SK-MEL-5 (cell line): ENCODE data around the gene REEP6. TPM values are rescaled to one million over a fixed set of nuclear protein-coding genes. Genes with fewer than 3 reads are reported as not detected.
A peak's percentile ranks its signal among the peaks of the same experiment; 100 is the strongest.
"Not testable (repeated sequence)": the region's sequence is repeated elsewhere in the genome, so short reads cannot be mapped to it uniquely, and the experiment has no call there.

Experiments used
- DNase-seq: peaks from one replicate; pipeline ENCODE4 v3.0.0-alpha.2; 2016; ENCODE audit warnings: low read depth, low spot score
- in situ Hi-C: cut with HindIII; loops from 2 replicates; pipeline ENCODE4 v1.10.0; 2016; ENCODE audit warnings: low sequenced_read_pairs, high pct_unique_total_duplicates, low pct_unique_long_range_greater_than_20kb
- total RNA-seq: library from RNA; depleted of rRNA; stranded (reverse); fragments of >200 nt; shearing (Covaris generic); gene quantifications from 2 replicates; pipeline ENCODE4 v1.2.3, GENCODE V29; 2014

The REEP6 gene
- total RNA-seq, 1 experiment from 2014 or later, result 3.2 TPM

DNA sequence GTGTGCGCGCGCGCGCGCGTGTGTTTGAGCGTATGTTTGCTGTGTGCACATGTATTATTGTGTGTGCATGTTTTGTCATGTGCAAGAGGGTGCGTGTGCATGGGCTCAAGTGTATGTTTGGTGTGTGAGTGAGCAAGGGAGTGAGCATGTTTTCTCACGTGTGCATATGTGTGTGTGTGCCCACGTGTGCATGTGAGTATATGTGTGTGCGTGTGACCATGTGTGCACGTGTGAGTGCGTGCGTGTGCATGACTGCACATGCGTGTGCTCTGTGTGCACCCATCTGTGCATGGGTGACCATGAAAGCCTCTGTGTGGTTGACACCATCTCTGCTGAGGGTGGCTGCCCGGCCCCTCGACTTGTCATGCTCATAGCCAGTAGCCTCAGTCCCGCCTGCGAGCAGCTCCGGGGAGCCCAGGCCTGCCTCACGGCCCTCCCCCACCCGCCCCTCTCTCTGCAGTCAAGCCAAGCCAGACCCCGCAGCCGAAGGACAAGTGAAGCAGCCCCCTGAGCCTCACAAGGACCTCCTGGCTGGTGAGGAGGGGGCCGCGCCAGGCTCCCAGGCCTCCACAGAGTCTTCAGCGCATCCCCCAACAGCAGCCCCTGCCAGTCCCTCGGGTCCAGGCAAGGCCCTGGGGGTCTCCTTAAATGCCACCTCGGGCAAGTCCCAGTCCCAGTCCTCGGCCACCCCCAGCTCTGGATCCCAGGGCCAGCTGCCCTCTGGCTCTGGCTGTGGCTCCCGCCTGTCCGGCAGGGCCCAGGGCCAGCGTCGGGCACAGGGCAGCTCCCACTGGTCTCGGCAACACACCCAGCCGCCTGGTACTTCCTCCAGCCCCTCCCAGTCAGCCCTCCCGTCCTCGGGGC is 6.0 kb downstream of the REEP6 start:
- in situ Hi-C loops, result no loop called here

DNA sequence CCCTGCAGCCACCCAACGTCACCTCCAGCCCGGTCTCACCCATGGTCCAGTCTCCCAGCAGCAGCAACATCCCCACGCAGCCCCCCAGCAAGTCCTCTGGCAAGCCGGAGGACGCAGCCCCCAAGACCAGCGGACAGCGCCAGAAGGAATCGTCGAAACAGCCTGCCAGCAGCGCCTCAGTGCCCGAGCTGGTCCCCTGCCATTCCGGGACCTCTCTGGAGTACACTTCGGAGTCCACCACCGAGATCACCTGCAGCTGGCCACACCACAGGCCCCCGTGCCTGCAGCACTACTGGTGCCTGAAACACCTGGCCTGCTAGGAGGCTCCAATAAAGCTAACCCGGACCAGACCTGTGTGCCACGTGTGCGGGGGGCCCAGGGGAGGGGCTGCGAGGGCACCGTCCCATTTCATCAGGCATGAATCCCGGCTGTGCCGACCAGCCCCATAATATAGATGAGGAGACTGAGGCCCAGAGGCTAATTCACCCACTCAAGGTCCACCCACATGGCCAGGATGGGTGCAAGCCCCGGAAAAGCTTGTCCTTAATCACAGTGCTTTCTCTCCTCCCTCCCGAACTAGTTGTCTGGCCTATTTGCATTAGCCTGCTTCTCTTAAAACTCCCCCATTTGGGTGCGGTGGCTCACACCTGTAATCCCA is 6.7 kb downstream of the REEP6 start:
- in situ Hi-C loops, result no loop called here
- no peak for DNase-seq

More for the DNA sequence above, 6.0 kb downstream of the REEP6 start:
- DNase-seq, result no peak

DNA sequence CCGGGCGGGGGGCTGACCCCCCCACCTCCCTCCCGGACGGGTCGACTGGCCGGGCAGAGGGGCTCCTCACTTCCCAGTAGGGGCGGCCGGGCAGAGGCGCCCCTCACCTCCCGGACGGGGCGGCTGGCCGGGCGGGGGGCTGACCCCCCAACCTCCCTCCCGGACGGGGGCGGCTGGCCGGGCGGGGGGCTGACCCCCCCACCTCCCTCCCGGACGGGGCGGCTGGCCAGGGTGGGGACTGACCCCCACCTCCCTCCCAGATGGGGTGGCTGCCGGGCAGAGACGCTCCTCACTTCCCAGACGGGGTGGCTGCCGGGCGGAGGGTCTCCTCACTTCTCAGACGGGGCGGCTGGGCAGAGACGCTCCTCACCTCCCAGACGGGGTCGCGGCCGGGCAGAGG is 8.2 kb downstream of the REEP6 start:
- DNase-seq, in situ Hi-C loops: not testable (repeated sequence)

DNA sequence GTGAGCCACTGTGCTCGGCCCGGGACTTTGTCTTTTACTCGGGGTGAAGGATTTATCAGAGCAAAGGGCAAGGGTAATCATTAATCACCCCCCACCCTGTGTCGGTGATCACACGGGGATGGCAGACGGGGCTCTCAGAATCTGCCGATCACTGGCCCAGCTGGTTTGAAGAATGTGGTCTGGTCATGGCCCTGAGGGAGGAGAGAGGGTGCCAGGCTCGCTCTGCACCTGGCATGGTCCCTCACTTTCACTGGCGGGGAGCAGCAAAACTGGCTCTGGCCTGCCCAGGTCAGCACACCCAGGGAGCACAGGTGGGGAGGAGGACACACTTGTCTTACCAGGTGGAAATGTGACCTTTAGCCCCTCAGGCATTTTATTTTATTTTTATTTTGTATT is 10.2 kb downstream of the REEP6 start:
- in situ Hi-C loops, result no loop called here

DNA sequence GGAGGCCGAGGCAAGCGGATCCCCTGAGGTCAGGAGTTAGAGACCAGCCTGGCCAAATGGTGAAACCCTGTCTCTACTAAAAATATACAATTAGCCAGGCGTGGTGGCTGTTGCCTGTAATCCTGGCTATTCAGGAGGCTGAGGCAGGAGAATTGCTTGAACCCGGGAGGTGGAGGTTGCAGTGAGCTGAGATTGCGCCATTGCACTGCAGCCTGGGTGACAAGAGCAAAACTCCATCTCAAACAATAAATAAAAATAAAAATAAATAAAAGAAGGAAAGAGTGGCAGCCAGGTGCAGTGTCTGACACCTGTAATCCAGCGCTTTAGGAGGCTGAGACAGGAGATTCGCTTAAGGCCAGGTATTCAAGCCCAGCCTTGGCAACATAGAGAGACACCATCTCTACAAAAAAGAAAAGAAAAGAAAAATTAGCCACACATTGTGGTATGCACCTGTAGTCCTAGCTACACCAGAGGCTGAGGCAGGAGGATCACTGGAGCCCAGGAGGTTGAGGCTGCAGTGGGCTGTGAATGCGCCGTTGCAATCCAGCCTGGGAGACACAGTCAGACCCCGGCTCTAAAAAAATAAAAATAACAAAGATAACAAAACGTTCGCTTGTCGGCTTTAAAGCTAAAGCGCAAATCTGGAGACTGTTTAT is 11.6 kb downstream of the REEP6 start:
- in situ Hi-C loops, result no loop called here
- DNase-seq, result no peak

More for the DNA sequence above, 10.2 kb downstream of the REEP6 start:
- DNase-seq, result no peak

DNA sequence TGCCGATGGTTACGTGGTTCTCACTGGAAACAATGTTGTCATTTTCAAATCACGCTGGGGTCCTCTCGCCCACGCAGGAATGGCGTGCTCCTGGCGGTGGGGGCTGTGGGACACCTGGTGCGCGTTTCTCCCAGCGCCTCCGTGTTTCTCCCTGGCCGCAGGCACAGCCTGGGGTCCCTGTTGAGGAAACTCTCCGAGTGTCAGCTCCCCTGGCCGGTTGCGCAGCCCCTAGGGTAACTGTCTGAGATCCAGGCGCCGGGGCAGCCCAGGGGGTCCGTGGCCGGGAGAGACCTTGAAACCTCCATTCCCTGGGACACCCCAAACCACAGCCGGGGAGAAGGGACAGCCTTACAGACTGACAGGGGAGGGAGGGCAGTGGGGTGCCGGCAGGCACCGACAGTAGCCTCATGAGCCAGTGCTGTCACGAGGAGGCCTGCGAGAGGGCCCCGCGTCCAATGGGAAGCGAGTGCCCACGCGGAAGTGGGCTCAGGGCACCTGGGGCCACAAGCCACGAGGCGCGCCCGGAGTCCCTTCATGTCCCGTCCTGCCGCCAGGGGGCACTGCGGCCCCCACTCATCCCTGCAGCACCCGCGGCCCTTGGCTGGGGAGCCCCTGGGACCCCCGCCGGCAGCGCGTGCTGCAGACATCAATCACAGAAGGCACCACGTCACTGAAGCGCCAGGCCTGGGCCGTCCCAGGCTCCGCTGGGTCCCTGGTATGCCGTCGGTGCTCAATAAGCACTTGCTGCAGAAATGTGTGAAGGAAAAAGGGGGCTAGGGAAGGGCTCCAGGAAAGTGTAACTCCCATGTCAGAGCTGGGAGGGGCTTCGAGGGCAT is 12.3 kb downstream of the REEP6 start:
- in situ Hi-C loops, result no loop called here
- peak; percentile 45 for DNase-seq

- in situ Hi-C loops, result no loop called here
- no peak for DNase-seq
Observed at GRCh38 chr19:1503925-1504773, 13.2 kb downstream of the REEP6 start.

DNA sequence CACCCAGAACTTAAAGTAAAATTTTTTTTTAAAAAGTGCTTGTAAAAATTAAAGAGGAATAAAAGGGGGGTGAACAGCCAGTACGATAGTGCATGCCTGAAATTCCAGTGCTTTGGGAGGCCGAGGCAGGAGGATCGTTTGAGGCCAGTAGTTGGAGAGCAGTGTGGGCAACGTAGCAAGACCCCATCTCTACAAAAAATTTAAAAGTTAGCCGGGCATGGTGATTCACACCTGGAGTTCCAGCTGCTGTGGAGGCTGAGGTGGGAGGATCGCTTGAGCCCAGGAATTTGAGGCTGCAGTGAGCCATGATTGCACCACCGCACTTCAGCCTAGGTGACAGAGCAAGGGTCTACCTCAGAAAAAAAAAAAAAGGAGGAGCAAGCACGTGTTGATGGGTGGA is 14.0 kb downstream of the REEP6 start:
- DNase-seq, result no peak
- in situ Hi-C loops, result no loop called here

- in situ Hi-C loops, result no loop called here
- DNase-seq, result no peak
Observed at GRCh38 chr19:1505991-1506881, 15.3 kb downstream of the REEP6 start.

GRCh38 chr19:1507192-1507660 is 16.2 kb downstream of the REEP6 start:
- no peak for DNase-seq
- in situ Hi-C loops, result no loop called here

DNA sequence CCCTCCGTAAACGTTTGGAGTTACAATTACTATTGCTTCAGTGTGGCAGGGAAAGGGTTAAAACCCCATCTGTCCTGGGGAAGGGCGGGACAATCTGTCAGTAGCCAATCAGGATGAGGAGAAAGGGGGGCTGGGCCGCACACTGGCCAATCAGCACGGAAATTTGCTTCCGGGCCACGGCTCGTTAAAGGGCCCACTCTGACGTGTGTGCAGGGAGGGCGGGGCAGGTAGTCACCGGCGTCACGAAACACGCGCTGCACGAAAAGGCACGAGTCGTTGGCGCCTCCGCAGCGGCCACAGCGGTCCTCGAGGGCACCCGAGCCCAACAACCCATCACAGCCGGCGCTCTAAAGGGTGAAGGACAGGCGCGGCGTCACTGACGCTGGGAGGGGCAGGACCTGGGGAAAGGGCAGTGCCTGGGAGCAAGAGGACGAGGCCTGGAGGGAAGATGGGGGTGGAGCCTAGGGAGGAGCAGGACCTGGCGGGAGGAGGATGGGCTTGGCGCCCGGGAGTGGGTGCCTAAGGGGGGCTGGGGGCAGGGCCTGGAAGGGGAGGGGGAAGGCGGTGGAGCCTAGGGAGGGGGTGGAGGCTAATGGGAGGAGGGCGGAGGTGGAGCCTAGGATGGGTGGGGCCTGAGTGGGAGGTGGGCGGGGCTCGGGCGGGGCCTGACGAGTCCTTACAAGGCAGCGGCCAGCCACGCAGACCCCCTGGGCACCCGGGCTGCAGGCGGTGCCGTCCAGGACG is 17.0 kb downstream of the REEP6 start:
- in situ Hi-C loops, result no loop called here
- peak; percentile 96 for DNase-seq

GRCh38 chr19:1508507-1508856 is 17.5 kb downstream of the REEP6 start:
- in situ Hi-C loops, result no loop called here
- DNase-seq, result no peak

DNA sequence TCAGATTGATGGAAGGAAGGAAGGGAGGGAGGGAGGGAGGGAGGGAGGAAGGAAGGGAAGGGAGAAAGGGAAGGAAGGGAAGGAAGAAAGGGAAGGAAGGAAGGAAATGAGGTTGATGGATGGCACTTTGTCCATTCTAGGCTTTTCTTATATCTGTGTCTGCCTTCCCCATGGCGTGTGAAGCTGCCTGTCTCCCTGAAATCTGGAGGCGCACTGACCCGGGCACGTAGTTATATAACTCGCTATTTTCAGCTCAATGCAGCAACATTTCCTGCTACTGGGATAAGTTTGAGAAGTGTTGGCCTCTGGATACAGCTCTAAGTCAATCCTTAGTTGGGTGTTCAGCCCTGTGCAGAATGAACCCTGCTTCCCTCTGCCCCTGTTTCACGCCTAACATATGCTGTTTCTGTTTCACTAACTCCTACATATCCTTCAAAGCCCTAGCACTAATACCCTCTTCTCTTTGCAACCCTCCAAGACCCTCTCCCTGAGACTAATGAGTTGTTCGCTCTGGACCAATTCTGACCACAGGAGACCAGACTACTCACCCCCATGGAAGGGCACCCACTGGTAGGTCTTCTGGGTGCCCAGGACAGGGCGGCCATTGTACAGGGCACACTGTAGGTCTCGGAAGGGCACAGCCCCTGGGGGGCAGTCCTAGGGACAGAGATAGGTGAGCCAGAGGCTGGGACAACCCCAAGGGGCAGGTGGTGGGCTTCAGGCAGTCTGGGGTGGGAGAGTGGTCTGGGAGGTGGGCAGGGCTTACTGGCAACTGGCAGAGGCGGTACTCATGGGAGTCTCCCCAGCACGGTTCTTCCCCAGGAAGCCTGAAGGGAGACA is 18.8 kb downstream of the REEP6 start:
- no peak for DNase-seq
- in situ Hi-C loops, result no loop called here

DNA sequence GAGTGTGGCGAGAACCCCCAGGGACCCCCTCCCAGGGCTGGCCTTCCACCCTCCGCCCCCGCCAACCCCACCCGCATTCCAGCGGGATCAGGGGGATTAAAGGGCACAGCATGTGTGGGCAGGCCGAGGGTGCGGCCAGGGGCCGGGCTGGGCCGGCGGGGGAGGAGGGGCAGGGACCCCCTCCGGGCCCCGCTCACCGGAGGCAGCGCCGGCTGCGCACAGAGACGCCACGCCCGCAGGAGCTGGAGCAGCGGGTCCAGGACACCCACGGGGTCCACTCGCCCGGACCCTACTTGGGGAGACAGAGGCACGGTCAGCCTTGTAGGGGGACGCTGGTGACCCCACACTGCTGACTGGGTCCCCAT is 19.4 kb downstream of the REEP6 start:
- in situ Hi-C loops, result no loop called here

DNA sequence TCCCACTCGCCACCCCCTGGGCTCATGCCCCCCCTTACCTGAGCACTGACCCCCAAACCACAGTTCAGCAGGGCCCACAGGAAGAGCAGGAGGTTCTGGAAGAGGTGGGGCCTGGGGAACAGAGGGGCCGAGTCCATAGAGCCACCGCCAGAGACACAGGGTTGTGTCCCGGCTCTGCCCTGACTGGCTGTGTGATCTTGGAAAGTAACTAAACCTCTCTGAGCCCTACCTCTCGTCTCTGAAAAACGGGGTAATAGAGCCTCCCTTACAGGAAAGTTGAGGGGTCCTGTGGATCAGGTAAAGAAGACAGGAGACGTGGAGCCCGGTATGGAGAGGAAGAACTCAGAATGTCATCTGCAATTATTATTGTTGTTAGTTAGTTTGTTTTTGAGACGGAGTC is 19.8 kb downstream of the REEP6 start:
- DNase-seq, result no peak
- in situ Hi-C loops, result no loop called here

More for the DNA sequence above, 19.4 kb downstream of the REEP6 start:
- DNase-seq, result no peak
